HCT116 (cell line): ENCODE data around the gene RAD9B.

ENCODE experiments used
- CTCF ChIP-seq, 3 experiments: fragments of 200-600 bp in 1 of 3; sonication (generic) in 1 of 3; IDR thresholded peaks in 2 of 3; conservative IDR thresholded peaks in 1 of 3; 2 replicates each; pipeline ENCODE4 v1.5.1; 2012 to 2017; ENCODE audit warnings: low read depth in 2 of 3, low read length in 2 of 3, antibody characterized with exemption in 1 of 3, borderline replicate concordance in 1 of 3, control low read depth in 1 of 3, mild to moderate bottlenecking in 1 of 3, mixed read lengths in 1 of 3, mixed run types in 1 of 3, moderate library complexity in 1 of 3; ENCODE audit not compliant: insufficient read depth in 1 of 3
- EZH2phosphoT487 ChIP-seq: fragments of 200-600 bp; IDR thresholded peaks from 2 replicates; pipeline ENCODE4 v1.6.1; 2018; ENCODE audit warnings: antibody characterized with exemption, borderline replicate concordance
- JUND ChIP-seq: IDR thresholded peaks from 2 replicates; pipeline ENCODE4 v1.6.1; 2012
- MAX ChIP-seq: IDR thresholded peaks from 2 replicates; pipeline ENCODE4 v1.6.1; 2012
- POLR2A ChIP-seq: IDR thresholded peaks from 2 replicates; pipeline ENCODE4 v1.7.0; 2011; ENCODE audit warnings: borderline replicate concordance; ENCODE audit not compliant: insufficient read depth, insufficient read length; ENCODE audit errors: extremely low read depth
- POLR2AphosphoS5 ChIP-seq: IDR thresholded peaks from 2 replicates; pipeline ENCODE4 v1.6.1; 2011; ENCODE audit warnings: mild to moderate bottlenecking, low read depth, low read length, moderate library complexity
- REST ChIP-seq: IDR thresholded peaks from 2 replicates; pipeline ENCODE4 v1.6.1; 2012; ENCODE audit warnings: low read depth
- SIN3A ChIP-seq: IDR thresholded peaks from 2 replicates; pipeline ENCODE4 v1.6.1; 2012; ENCODE audit warnings: low read depth
- TF ChIP-seq, protein P1 (sequence below): IDR thresholded peaks from 2 replicates; pipeline ENCODE4 v1.6.1; 2012

DNA sequence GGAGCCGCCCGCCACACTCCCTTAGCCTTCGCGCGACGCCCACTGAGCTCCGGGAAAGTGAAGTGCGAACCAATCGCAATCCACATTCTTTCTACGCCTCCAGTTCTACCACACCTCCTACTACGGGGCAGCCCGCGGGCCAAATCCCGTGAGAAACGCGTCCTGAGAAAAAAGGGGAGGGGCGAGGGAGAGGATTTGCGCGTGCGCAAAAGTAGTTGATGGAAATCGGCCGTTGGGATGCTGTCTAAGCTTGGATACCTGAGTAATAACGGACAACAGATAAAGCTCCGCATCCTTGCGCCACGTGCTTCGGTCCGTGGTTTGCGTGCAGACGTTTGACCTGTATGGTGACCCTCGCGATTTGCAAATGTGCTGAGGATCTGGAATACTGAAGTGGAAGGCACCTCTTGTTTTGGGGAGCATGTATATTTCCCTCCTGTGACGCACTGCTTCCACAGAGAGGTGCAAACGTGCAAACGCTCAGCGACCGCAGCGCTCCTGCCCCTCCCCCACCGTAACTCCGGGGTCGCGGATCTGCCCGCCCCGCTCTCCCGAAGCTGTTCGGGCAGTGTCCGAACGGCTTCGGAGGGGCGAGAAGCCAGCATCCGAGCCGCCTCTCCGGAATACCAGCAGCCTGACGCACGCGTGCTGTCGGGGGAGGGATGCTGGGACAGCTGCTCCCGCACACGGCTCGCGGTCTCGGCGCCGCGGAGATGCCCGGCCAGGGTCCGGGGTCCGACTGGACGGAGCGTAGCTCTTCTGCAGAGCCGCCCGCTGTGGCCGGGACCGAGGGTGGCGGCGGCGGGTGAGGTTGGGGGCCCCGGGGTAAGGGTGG, 33.7 kb upstream of the RAD9B start, which contains the start of the genes FAM216A and GPN3:
- no peak for TF ChIP-seq CTCF (IDR thresholded peaks at IDR 0.05 in 2 of 3, conservative IDR thresholded peaks at IDR 0.05 in 1 of 3; ENCODE audit: borderline replicate concordance in 1 of 3, insufficient read depth in 1 of 3, low read depth in 2 of 3, low read length in 2 of 3)
- no peak for TF ChIP-seq REST
- peak; percentile 88 for TF ChIP-seq SIN3A
- peak; percentile 97 for TF ChIP-seq MAX
- TF ChIP-seq POLR2AphosphoS5: peak; percentile 77
- TF ChIP-seq POLR2A: peak; percentile 96
- TF ChIP-seq, protein P1, sequence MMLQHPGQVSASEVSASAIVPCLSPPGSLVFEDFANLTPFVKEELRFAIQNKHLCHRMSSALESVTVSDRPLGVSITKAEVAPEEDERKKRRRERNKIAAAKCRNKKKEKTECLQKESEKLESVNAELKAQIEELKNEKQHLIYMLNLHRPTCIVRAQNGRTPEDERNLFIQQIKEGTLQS: no peak
- no peak for TF ChIP-seq EZH2phosphoT487
- TF ChIP-seq JUND: no peak
